ENCODE data around the gene LIN7A. TPM values are rescaled to one million over a fixed set of nuclear protein-coding genes. Genes with fewer than 3 reads are reported as not detected.

LIN7A gene
- total RNA-seq, 1 experiment from 2014 or later: 0.21 TPM

DNA sequence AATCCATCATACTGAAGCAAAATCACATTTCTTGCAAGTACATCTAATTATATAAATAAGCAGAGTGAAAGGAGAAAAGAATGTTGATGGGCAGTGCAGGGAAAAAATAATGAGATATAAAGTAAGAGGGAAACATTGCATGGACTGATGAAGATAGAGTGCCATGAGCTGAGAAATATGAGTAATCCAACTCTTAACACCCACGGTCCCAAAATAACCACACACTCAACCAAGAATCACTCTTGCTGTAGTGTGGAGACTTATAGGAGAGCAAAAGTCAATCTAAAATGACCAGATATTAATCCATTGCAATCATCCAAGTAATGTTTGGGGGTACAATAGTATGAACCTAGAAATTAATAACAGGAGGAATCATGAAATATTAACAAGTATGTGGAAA, 180.9 kb downstream of the LIN7A start:
- DNase-seq (ENCODE audit: low spot score): no peak

DNA sequence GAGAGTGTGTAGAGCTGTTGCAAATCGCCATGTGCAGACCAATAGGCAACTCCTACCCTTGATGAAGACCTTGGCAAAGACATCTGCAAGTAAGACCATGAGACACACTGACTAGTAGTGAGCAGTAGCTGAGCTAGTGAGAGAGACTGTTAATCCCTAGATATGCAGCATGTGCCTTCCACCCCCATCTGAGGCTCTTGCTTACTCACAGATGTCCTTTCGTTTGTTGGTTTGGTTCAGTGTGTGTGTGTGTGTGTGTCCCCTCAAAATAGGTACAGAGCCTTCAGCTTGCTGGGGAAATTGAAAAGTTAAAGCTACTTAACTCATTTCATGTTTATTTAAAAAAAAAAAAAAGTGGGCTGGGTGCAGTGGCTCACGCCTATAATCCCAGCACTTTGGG, 183.5 kb downstream of the LIN7A start:
- DNase-seq (ENCODE audit: low spot score): no peak

DNA sequence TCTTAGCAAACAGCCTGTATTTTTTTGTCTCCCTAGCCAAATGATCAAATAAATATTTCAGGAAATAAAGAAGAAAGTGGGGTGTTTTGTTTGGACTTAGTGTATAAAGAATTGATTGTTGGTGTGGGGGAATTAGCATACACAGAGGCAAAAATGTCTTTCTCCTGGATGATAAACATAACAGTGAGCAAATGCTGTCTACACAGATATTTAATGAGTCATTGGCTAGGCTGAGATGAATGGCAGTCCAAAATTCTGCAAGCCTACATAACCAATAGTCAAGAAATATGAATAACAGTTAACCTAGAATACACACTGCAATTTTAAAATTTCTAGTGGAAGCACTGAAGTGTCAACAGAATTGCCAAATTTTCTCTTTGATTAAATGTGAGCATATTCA, 185.3 kb downstream of the LIN7A start:
- no peak for DNase-seq (ENCODE audit: low spot score)

DNA sequence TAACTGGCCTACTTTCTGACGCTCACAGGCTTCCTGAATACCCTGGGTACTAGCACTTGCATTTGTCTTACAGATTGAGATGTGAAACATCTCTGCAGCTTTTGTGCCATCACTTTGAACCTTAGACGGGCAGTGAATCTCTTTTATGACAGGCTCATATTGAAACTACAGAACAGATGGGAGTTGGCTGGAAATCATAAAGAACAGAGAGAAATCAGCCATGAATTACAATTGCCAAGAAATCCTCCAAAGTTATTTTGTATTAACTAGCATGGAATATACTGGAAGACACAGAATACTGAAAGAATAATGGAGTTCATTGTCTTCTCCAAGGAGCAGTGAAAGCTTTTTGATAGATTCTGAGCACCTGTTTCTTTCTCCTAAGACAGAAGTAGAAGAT, 188.3 kb downstream of the LIN7A start:
- DNase-seq (ENCODE audit: low spot score): no peak

DNA sequence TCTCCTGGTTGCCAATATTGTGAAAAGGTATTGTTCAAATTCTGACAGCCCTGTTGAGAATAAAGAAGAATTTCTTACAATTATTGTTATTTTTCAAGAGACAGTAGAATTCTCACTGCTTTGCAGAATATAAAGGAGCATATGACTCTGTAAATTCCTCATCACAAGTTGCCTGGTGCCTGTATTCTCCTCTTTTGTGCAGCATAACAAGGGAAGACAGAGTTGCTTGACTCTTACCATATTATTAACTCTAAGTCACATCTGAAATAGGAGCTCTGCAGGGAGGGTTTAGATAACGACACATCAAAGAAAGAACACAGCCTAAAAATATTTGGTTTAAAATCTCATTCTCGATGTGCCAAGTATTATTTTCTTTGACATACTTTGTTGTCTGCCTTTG, 189.9 kb downstream of the LIN7A start:
- DNase-seq (ENCODE audit: low spot score): no peak

DNA sequence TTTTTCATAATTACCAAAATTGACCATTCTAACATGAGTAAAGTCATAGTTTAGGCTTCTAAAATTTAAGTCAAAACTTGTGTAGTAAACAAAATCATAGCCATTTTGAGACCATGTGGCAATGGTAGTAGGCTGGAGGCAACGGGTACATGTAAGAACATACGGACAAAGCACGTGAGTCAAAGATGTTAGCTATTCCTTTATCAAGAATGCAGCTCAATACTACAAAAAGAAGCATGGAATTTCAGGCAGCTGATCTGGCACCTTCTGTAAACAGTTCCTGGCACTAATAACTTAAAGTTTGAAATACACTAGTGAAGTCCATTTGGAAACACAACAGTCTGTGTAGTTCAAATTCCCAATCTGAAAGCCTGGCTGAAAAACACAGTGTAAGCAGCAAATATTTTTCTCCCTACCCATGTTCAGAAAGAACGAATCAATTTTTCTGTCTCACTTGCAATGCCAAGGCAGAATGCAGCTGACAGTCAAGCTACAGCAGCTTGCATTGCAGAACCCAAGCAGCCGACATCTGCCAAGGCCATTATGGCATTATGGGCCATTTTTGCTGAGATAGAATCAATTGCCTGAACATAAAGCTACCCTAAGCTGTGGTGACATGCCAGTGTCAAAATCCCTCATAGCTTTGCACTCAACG, 191.8 kb downstream of the LIN7A start:
- DNase-seq (ENCODE audit: low spot score): no peak

Other genes starting within 250 kb of the LIN7A start
- not detected in 2 replicates for gene MYF6, start 230.3 kb downstream of the LIN7A start, total RNA-seq (2014; rRNA removed; shearing (Covaris generic))
- gene MYF5, start 221.0 kb downstream of the LIN7A start, total RNA-seq (2014; rRNA removed; shearing (Covaris generic)): not detected in 2 replicates
- not detected in 2 replicates for gene ACSS3, start 140.1 kb upstream of the LIN7A start, total RNA-seq (2014; rRNA removed; shearing (Covaris generic))

Measured in A172 (cell line).